MG63 (cell line): ENCODE results near the gene CDON. TPM values are rescaled to one million over a fixed set of nuclear protein-coding genes. Genes with fewer than 3 reads are reported as not detected.

ENCODE experiments used
- DNase-seq: peaks from one replicate; pipeline ENCODE4 v3.0.0-alpha.2; 2020
- H3K27me3 ChIP-seq: fragments of 250-450 bp; sonication (Bioruptor Pico); 2 replicates; pipeline ENCODE4 v1.5.1; 2020; ENCODE audit warnings: mild to moderate bottlenecking, moderate library complexity
- H3K36me3 ChIP-seq: fragments of 250-450 bp; sonication (Bioruptor Pico); 2 replicates; pipeline ENCODE4 v1.5.1; 2020; ENCODE audit warnings: mild to moderate bottlenecking, moderate library complexity
- H3K4me3 ChIP-seq: fragments of 250-450 bp; sonication (Bioruptor Pico); 2 replicates; pipeline ENCODE4 v1.5.1; 2020; ENCODE audit warnings: mild to moderate bottlenecking, moderate library complexity
- H3K9me3 ChIP-seq: fragments of 250-450 bp; sonication (Bioruptor Pico); 2 replicates; pipeline ENCODE4 v1.5.1; 2020; ENCODE audit warnings: mild to moderate bottlenecking, moderate library complexity
- total RNA-seq: library from RNA; depleted of rRNA; stranded (reverse); fragments of >200 nt; shearing (Covaris generic); gene quantifications from 2 replicates; pipeline ENCODE4 v1.2.3, GENCODE V29; 2014; ENCODE audit warnings: low replicate concordance

CDON gene
- total RNA-seq, 1 experiment from 2014 or later = 25.4 TPM

- no peak overlapping the region for H3K4me3 ChIP-seq
- no peaks in the 10 kb centered on the region for H3K36me3 ChIP-seq
- no peaks in the 10 kb centered on the region for H3K27me3 ChIP-seq
- DNase-seq = no peak
- H3K9me3 ChIP-seq = no peaks in the 10 kb centered on the region
Observed at GRCh38 chr11:125947419-125948277, 115.0 kb downstream of the CDON start.

- no peaks in the 10 kb centered on the region for H3K27me3 ChIP-seq
- H3K4me3 ChIP-seq = no peak overlapping the region
- no peak for DNase-seq
- no peaks in the 10 kb centered on the region for H3K9me3 ChIP-seq
- H3K36me3 ChIP-seq = no peaks in the 10 kb centered on the region
Observed at GRCh38 chr11:125946712-125947418, 115.8 kb downstream of the CDON start.

GRCh38 chr11:125945797-125946520, 116.7 kb downstream of the CDON start, which contains the start of gene VSIG10L2:
Gene VSIG10L2 (plus strand): TSS chr11:125946044. CDS start chr11:125946056, 12 bp downstream.
- Histone ChIP-seq H3K9me3 (no peaks in the 10 kb centered on the region), H3K36me3 (no peaks in the 10 kb centered on the region), H3K4me3 (no peak within 1 kb of the TSS), H3K27me3 (no peaks in the 10 kb centered on the region)
- no peak for DNase-seq

GRCh38 chr11:125945011-125945796, 117.5 kb downstream of the CDON start:
- no peaks in the 10 kb centered on the region for H3K27me3 ChIP-seq
- no peak overlapping the region for H3K4me3 ChIP-seq
- no peaks in the 10 kb centered on the region for H3K9me3 ChIP-seq
- no peaks in the 10 kb centered on the region for H3K36me3 ChIP-seq
- no peak for DNase-seq

GRCh38 chr11:125944350-125945010, 118.2 kb downstream of the CDON start:
- Histone ChIP-seq H3K36me3 (no peaks in the 10 kb centered on the region), H3K27me3 (no peaks in the 10 kb centered on the region), H3K9me3 (no peaks in the 10 kb centered on the region), H3K4me3 (no peak overlapping the region)
- no peak for DNase-seq

GRCh38 chr11:125943661-125944349, 118.9 kb downstream of the CDON start:
- no peak overlapping the region for H3K4me3 ChIP-seq
- no peak for DNase-seq

GRCh38 chr11:125942771-125943428, 119.8 kb downstream of the CDON start:
- H3K9me3 ChIP-seq = no peaks in the 10 kb centered on the region
- no peak for DNase-seq
- H3K27me3 ChIP-seq = no peaks in the 10 kb centered on the region
- H3K36me3 ChIP-seq = no peaks in the 10 kb centered on the region
- no peak overlapping the region for H3K4me3 ChIP-seq

More at GRCh38 chr11:125943661-125944349, 118.9 kb downstream of the CDON start:
- no peaks in the 10 kb centered on the region for H3K27me3 ChIP-seq
- H3K36me3 ChIP-seq = no peaks in the 10 kb centered on the region
- no peaks in the 10 kb centered on the region for H3K9me3 ChIP-seq

GRCh38 chr11:125941619-125942611, 120.8 kb downstream of the CDON start:
- no peaks in the 10 kb centered on the region for H3K36me3 ChIP-seq
- DNase-seq = peak; percentile 28
- H3K9me3 ChIP-seq = no peaks in the 10 kb centered on the region
- H3K27me3 ChIP-seq = no peaks in the 10 kb centered on the region
- H3K4me3 ChIP-seq = no peak overlapping the region

GRCh38 chr11:125941267-125941618, 121.4 kb downstream of the CDON start:
- no peaks in the 10 kb centered on the region for H3K36me3 ChIP-seq
- H3K27me3 ChIP-seq = no peaks in the 10 kb centered on the region
- H3K9me3 ChIP-seq = no peaks in the 10 kb centered on the region
- no peak for DNase-seq
- no peak overlapping the region for H3K4me3 ChIP-seq

GRCh38 chr11:125940145-125940544, 122.5 kb downstream of the CDON start:
- DNase-seq = no peak
- Histone ChIP-seq H3K9me3 (no peaks in the 10 kb centered on the region), H3K4me3 (no peak overlapping the region), H3K27me3 (no peaks in the 10 kb centered on the region), H3K36me3 (no peaks in the 10 kb centered on the region)

- H3K27me3 ChIP-seq = no peaks in the 10 kb centered on the region
- no peaks in the 10 kb centered on the region for H3K9me3 ChIP-seq
- H3K36me3 ChIP-seq = no peaks in the 10 kb centered on the region
- no peak overlapping the region for H3K4me3 ChIP-seq
- DNase-seq = no peak
Observed at GRCh38 chr11:125939081-125939521, 123.6 kb downstream of the CDON start.

- no peaks in the 10 kb centered on the region for H3K27me3 ChIP-seq
- DNase-seq = no peak
- H3K9me3 ChIP-seq = no peaks in the 10 kb centered on the region
- no peaks in the 10 kb centered on the region for H3K36me3 ChIP-seq
- H3K4me3 ChIP-seq = no peak overlapping the region
Observed at GRCh38 chr11:125938418-125938817, 124.2 kb downstream of the CDON start.

- Histone ChIP-seq H3K9me3 (no peaks in the 10 kb centered on the region), H3K36me3 (no peaks in the 10 kb centered on the region), H3K4me3 (no peak overlapping the region), H3K27me3 (no peaks in the 10 kb centered on the region)
- DNase-seq = no peak
Observed at GRCh38 chr11:125935618-125936199, 127.0 kb downstream of the CDON start.

- Histone ChIP-seq H3K36me3 (no peaks in the 10 kb centered on the region), H3K4me3 (no peak overlapping the region), H3K9me3 (no peaks in the 10 kb centered on the region), H3K27me3 (no peaks in the 10 kb centered on the region)
- no peak for DNase-seq
Observed at GRCh38 chr11:125935056-125935455, 127.6 kb downstream of the CDON start.
